ENCODE results near the gene DSG4. TPM values are rescaled to one million over a fixed set of nuclear protein-coding genes. Genes with fewer than 3 reads are reported as not detected.

The DSG4 gene
- total RNA-seq, 1 donor from 2014 or later: not detected

- Histone ChIP-seq H3K4me2 (ENCODE audit: low read length) (no peak overlapping the region), H3K4me1 (ENCODE audit: insufficient read depth, low read length) (no peaks in the 10 kb centered on the region), H3K27ac (ENCODE audit: low read depth, low read length) (no peak overlapping the region), H3K27me3 (ENCODE audit: insufficient read depth, low read length) (no peaks in the 10 kb centered on the region), H2AFZ (ENCODE audit: low read depth, low read length) (peak overlapping the region; percentile 10), H4K20me1 (ENCODE audit: insufficient read depth, low read length) (no peaks in the 10 kb centered on the region), H3K36me3 (ENCODE audit: insufficient read depth, low read length) (no peaks in the 10 kb centered on the region), H3K79me2 (ENCODE audit: insufficient read depth, low read length) (no peaks in the 10 kb centered on the region), H3K9me3 (ENCODE audit: insufficient read depth, low read depth, low read length) (no peaks in the 10 kb centered on the region), H3K9ac (ENCODE audit: low read length) (no peak overlapping the region), H3K4me3 (ENCODE audit: insufficient read depth, low read depth, low read length) (no peak overlapping the region)
- no peak for FAIRE-seq
- H3K9me3 Mint-ChIP-seq (ENCODE audit: unreplicated experiment): peaks cover 3% of the 10 kb centered on the region
- TF ChIP-seq CTCF (IDR thresholded peaks at IDR 0.05; ENCODE audit: insufficient read depth, low read depth, low read length) (no peak), EZH2 (IDR thresholded peaks at IDR 0.05; ENCODE audit: insufficient read depth, low read length) (no peak)
- no peak overlapping the region for H3K4me3 Mint-ChIP-seq (ENCODE audit: unreplicated experiment)
- H3K36me3 Mint-ChIP-seq (ENCODE audit: low read depth, unreplicated experiment): no peaks in the 10 kb centered on the region
- H3K4me1 Mint-ChIP-seq (ENCODE audit: low read depth, unreplicated experiment): no peaks in the 10 kb centered on the region
- no peak overlapping the region for H3K27ac Mint-ChIP-seq (ENCODE audit: unreplicated experiment)
- DNase-seq (ENCODE audit: low read depth): no peak
- no peaks in the 10 kb centered on the region for H3K27me3 Mint-ChIP-seq (ENCODE audit: low read depth, unreplicated experiment)
Observed at GRCh38 chr18:31409276-31409675, 32.7 kb downstream of the DSG4 start.

- Histone ChIP-seq H3K9me3 (ENCODE audit: insufficient read depth, low read depth, low read length) (no peaks in the 10 kb centered on the region), H3K36me3 (ENCODE audit: insufficient read depth, low read length) (no peaks in the 10 kb centered on the region), H4K20me1 (ENCODE audit: insufficient read depth, low read length) (no peaks in the 10 kb centered on the region), H3K4me2 (ENCODE audit: low read length) (peak overlapping the region; percentile 40), H3K27ac (ENCODE audit: low read depth, low read length) (no peak overlapping the region), H3K27me3 (ENCODE audit: insufficient read depth, low read length) (no peaks in the 10 kb centered on the region), H2AFZ (ENCODE audit: low read depth, low read length) (peak overlapping the region; percentile 64), H3K9ac (ENCODE audit: low read length) (no peak overlapping the region), H3K79me2 (ENCODE audit: insufficient read depth, low read length) (no peaks in the 10 kb centered on the region), H3K4me3 (ENCODE audit: insufficient read depth, low read depth, low read length) (no peak overlapping the region), H3K4me1 (ENCODE audit: insufficient read depth, low read length) (no peaks in the 10 kb centered on the region)
- H3K27me3 Mint-ChIP-seq (ENCODE audit: low read depth, unreplicated experiment): no peaks in the 10 kb centered on the region
- H3K9me3 Mint-ChIP-seq (ENCODE audit: unreplicated experiment): peaks cover 3% of the 10 kb centered on the region
- no peak overlapping the region for H3K4me3 Mint-ChIP-seq (ENCODE audit: unreplicated experiment)
- H3K4me1 Mint-ChIP-seq (ENCODE audit: low read depth, unreplicated experiment): no peaks in the 10 kb centered on the region
- no peak for DNase-seq (ENCODE audit: low read depth)
- H3K27ac Mint-ChIP-seq (ENCODE audit: unreplicated experiment): no peak overlapping the region
- no peak for FAIRE-seq
- H3K36me3 Mint-ChIP-seq (ENCODE audit: low read depth, unreplicated experiment): no peaks in the 10 kb centered on the region
- TF ChIP-seq CTCF (IDR thresholded peaks at IDR 0.05; ENCODE audit: insufficient read depth, low read depth, low read length) (no peak), EZH2 (IDR thresholded peaks at IDR 0.05; ENCODE audit: insufficient read depth, low read length) (no peak)
Observed at GRCh38 chr18:31410716-31411483, 34.3 kb downstream of the DSG4 start.

- H3K79me2 ChIP-seq (ENCODE audit: insufficient read depth, low read length): no peaks in the 10 kb centered on the region
- H3K27me3 ChIP-seq (ENCODE audit: insufficient read depth, low read length): no peaks in the 10 kb centered on the region
- H3K4me1 ChIP-seq (ENCODE audit: insufficient read depth, low read length): no peaks in the 10 kb centered on the region
- no peaks in the 10 kb centered on the region for H3K36me3 Mint-ChIP-seq (ENCODE audit: low read depth, unreplicated experiment)
- FAIRE-seq (no peak), DNase-seq (ENCODE audit: low read depth) (no peak)
- TF ChIP-seq EZH2 (IDR thresholded peaks at IDR 0.05; ENCODE audit: insufficient read depth, low read length) (no peak), CTCF (IDR thresholded peaks at IDR 0.05; ENCODE audit: insufficient read depth, low read depth, low read length) (no peak)
- no peaks in the 10 kb centered on the region for H4K20me1 ChIP-seq (ENCODE audit: insufficient read depth, low read length)
- no peaks in the 10 kb centered on the region for H3K27me3 Mint-ChIP-seq (ENCODE audit: low read depth, unreplicated experiment)
- H3K27ac ChIP-seq (ENCODE audit: low read depth, low read length): no peak overlapping the region
- no peak overlapping the region for H2AFZ ChIP-seq (ENCODE audit: low read depth, low read length)
- no peak overlapping the region for H3K27ac Mint-ChIP-seq (ENCODE audit: unreplicated experiment)
- no peak overlapping the region for H3K4me2 ChIP-seq (ENCODE audit: low read length)
- H3K9me3 ChIP-seq (ENCODE audit: insufficient read depth, low read depth, low read length): no peaks in the 10 kb centered on the region
- no peak overlapping the region for H3K4me3 Mint-ChIP-seq (ENCODE audit: unreplicated experiment)
- peaks cover 3% of the 10 kb centered on the region for H3K9me3 Mint-ChIP-seq (ENCODE audit: unreplicated experiment)
- H3K4me3 ChIP-seq (ENCODE audit: insufficient read depth, low read depth, low read length): no peak overlapping the region
- no peak overlapping the region for H3K9ac ChIP-seq (ENCODE audit: low read length)
- H3K36me3 ChIP-seq (ENCODE audit: insufficient read depth, low read length): no peaks in the 10 kb centered on the region
- no peaks in the 10 kb centered on the region for H3K4me1 Mint-ChIP-seq (ENCODE audit: low read depth, unreplicated experiment)
Observed at GRCh38 chr18:31413137-31413536, 36.6 kb downstream of the DSG4 start.

Data from astrocyte (in vitro differentiated cells and primary cell).